HG02885 (cell line): ENCODE data around the gene AMPD3.

Experiments used
- ATAC-seq: cut with Tn5 transposase; IDR thresholded peaks from one replicate; pipeline ENCODE4 v1.9.1; 2021; ENCODE audit warnings: mild to moderate bottlenecking; ENCODE audit not compliant: unreplicated experiment, poor library complexity

Gene AMPD3

DNA sequence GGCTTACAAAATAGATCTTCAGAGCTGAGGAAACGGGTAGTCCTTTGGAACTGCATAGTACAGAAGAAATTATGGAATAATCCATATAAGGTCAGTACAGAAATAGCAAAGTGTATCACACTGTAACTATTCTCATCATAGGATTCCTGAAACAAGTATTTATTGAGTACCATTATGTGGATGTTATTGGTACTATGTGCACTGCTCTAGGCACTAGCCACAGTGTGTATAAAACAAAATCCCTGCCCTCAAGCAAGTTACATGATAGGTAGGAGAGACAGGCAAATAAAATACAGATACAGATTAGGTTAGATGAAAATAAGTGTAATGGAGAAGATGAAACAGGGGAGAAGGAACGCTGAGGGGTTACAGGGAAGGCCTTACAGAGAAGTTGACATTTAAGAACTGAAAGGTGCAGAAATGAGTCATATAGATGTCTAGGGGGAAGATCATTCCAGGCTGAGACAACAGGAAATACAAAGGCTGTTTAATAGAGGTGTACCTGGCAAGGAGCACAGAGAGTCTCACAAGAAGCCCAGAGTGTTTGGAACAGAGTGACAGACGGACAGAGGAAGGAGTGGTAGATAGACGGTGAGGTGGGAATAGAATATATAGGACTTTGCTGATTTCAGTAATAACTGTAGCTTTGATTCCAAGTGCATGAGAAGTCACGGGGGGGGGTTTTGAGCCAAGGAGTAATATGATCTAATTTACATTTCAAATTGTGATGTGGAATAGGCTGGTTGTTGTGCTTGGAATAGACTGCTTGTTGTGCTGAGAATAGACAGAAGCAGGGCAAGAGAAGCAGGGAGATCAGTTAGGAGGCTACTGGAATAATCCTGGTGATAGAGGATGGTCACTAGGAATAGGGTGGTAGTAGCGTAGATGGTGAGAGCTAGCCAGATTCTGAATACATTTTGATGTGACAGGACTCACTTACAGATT, 72.2 kb downstream of the AMPD3 start:
- ATAC-seq, result peak; percentile 69

- ATAC-seq, result no peak
Observed at GRCh38 chr11:10528121-10528520, 73.1 kb downstream of the AMPD3 start.

DNA sequence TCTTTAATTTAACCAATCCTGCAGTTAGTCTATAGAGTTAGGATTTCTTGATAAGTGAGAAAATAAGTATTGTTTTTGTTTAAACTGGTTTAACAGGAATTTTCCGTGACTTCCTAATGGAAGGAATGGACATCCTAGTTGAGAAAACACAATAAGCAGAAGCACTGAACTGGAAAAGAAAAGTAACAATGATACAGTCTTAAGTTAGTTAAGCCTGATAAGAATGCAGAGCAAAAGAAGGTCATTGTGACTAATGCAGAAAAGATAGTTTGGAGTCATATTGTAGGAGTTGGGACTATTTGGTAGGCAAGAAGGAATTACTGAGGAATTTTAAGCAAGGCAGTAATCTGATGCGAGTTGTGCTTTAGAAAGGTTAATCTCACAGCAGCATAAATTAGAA, 74.2 kb downstream of the AMPD3 start:
- ATAC-seq, result no peak

DNA sequence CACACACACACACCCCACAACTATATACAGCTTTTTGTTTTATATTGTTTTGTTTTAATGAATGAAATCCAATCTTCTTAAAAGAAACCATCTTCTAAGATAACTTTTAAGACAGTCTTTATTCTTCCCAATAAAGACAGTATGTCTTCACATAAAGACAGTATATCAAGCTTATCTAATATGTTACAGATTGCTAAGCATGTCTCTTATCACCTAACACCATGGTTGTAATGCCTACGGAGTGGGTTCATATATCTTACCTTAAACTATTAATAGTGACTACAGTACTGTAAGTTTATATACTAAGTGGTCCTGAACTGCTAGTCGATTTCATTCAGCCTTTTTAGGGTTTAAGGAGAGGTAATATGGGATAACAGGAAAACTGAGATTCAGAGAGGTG, 77.5 kb downstream of the AMPD3 start:
- no peak for ATAC-seq

DNA sequence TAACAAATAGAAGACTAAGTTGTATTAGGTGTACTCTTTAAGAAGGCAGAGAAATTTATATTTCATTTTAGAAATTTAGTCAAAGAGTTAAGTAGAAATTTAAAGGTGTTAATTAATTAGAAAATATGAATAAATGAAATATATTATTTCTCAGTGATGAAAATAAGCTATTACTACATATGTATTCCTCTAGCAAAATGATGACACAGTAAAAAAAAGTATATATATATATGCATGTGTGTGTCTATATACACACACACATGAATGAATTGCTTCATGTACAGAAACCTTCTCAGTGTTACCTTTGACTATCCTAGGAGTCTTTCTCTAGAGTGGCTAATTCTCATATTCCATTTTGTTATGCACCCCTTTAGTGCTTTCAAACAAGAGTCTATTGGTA, 78.3 kb downstream of the AMPD3 start:
- no peak for ATAC-seq

DNA sequence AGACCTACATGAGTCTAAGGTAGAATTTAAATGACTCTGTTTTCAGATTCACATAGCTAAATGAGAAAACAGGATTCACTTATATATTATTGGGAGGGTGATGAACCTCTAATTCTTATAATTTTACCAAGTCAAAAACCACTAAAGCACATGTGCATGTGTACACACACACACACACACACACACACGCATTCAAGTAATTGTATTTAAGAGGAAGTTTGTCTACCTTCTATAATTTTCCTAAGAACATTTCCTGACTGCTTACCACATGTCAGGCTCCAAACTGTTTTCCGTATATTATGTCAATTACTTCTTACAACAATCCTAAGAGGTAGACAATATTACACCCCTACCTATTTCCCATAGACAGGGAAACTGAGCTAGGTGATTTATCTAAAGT, 79.3 kb downstream of the AMPD3 start:
- no peak for ATAC-seq

GRCh38 chr11:10537600-10537999, 82.5 kb downstream of the AMPD3 start:
- no peak for ATAC-seq

GRCh38 chr11:10538924-10539323, 83.9 kb downstream of the AMPD3 start:
- ATAC-seq, result no peak

DNA sequence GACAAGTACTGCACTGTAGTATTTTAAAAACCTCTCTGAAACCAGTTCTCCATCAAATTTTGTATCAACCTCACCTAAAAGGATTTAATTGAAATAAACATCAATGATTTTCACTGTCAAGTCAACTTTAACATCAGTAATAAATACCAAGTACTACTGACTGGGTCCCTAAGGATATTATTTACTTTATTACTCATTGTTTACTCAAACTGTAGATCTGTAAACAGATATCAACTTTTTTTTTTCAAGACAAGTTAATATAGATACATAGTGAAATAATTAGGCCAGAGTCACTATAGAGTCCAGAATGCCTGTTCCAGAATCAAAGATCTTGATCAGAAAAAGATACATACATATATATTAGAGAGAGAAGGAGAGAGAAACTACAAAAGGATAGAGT, 84.3 kb downstream of the AMPD3 start:
- no peak for ATAC-seq

- ATAC-seq, result peak; percentile 28
Observed at GRCh38 chr11:10540546-10540914, 85.5 kb downstream of the AMPD3 start.

GRCh38 chr11:10540915-10541560, 86.0 kb downstream of the AMPD3 start, which contains the start of gene RNF141:
Gene RNF141, minus strand, starts transcription at chr11:10541187. Its CDS starts 7,029 bp downstream, at chr11:10534158.
- peak; percentile 97 for ATAC-seq

DNA sequence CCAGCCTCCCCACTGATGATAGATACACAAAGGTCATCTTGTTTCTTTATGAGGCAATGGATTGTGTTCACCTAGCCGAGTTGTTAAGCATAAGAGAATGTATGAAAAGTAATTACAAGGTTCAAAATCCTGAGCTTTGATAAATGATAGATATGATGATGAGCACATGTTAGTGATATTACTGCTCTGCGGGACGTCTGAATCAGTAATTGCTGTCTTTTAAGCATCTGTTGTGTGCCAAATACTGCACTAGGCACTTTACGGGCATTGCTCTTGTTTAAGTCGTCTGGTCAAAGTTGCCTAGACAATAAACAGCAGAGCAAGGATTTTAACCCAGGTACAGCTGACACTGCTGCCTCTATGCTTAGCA, 86.5 kb downstream of the AMPD3 start:
- no peak for ATAC-seq

DNA sequence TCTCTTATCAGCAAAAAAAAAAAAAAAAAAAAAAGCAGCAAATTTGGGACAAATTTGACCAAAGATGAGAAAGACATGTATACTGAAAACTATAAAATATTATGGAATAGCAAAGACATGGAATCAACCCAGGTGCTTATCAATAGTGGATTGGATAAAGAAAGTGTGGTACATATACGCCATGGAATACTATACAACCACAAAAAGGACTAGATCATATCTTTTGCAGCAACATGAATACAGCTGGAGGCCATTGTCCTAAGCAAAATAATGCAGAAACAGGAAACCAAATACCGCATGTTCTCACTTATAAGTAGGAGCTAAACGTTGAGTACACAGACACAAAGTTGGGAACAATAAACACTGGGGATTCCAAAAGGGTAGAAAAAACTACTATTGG, 87.7 kb downstream of the AMPD3 start:
- no peak for ATAC-seq

GRCh38 chr11:10543782-10544181, 88.7 kb downstream of the AMPD3 start:
- no peak for ATAC-seq

GRCh38 chr11:10544491-10545465, 89.7 kb downstream of the AMPD3 start:
- ATAC-seq, result no peak

DNA sequence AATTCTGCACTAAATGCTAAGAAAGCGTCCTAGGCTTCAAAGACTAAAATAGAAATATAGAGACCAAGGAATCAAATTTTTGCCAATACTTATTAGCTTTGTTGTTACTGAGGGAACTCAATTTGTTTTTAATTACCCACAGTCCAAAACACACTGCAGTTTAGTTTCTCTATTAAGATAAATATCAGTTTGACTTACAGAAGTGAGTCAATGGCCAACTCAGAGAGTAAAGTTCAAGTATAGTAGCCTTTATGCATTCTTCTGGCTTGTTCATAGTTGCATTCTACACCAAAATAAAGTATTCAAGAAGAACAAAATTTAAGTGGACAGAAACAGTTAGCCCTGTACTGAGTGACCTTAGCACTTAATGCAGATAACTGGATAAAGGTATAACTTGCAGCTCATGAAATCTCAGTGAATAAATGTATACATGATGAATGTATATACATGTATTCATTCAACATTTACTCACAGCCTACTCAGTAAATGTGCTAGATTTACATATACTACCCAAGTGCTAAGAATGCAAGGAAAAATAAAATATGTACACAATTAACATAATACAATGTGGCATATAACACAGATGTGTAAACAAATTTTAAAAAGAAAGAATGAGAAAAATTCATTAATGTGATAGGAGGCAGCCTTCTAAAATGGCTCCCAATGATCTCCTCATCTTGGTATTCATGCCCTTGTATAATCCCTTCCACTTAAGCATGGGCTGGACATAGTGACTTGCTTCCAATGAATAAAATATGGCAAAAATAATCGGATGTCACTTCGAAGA, 95.6 kb downstream of the AMPD3 start:
- ATAC-seq, result no peak

- ATAC-seq, result no peak
Observed at GRCh38 chr11:10551290-10551592, 96.2 kb downstream of the AMPD3 start.

- ATAC-seq, result no peak
Observed at GRCh38 chr11:10551845-10552352, 96.8 kb downstream of the AMPD3 start.

- no peak for ATAC-seq
Observed at GRCh38 chr11:10556590-10556989, 101.5 kb downstream of the AMPD3 start.
